Stomach smooth muscle (tissue), 2 donors: ENCODE results near the gene CRMP1.
A peak's percentile ranks its signal among the peaks of the same experiment; 100 is the strongest.

Experiments
- H3K27ac ChIP-seq: one replicate; pipeline ENCODE4 v1.7.0; 2013; ENCODE audit warnings: mild to moderate bottlenecking, low read length, inconsistent platforms
- H3K27me3 ChIP-seq, 2 donors: one replicate each; pipeline ENCODE4 v1.7.0; 2013; ENCODE audit warnings: low read length in 2 of 2; ENCODE audit not compliant: insufficient read depth in 2 of 2, control insufficient read depth in 1 of 2
- H3K36me3 ChIP-seq, 2 donors: one replicate each; pipeline ENCODE4 v1.7.0; 2013; ENCODE audit warnings: low read length in 2 of 2; ENCODE audit not compliant: control insufficient read depth in 2 of 2, insufficient read depth in 2 of 2
- H3K4me1 ChIP-seq: one replicate; pipeline ENCODE4 v1.7.0; 2013; ENCODE audit warnings: low read length; ENCODE audit not compliant: control insufficient read depth, insufficient read depth
- H3K4me3 ChIP-seq, 2 donors: one replicate each; pipeline ENCODE4 v1.7.0; 2013; ENCODE audit warnings: low read length in 2 of 2
- H3K9ac ChIP-seq, 2 donors: one replicate each; pipeline ENCODE4 v1.7.0; 2013; ENCODE audit warnings: low read length in 2 of 2, mild to moderate bottlenecking in 1 of 2
- H3K9me3 ChIP-seq, 2 donors: one replicate each; pipeline ENCODE4 v1.7.0; 2013; ENCODE audit warnings: low read length in 2 of 2; ENCODE audit not compliant: control insufficient read depth in 2 of 2
- donor health status: healthy.
- donor health status: Pancreatic carcinoma.

The CRMP1 gene

GRCh38 chr4:5893004-5893580 is at the start of gene CRMP1:
Gene CRMP1, minus strand, starts transcription at chr4:5893086. Its CDS starts 117 bp downstream, at chr4:5892969.
- H3K27me3 ChIP-seq: peaks cover 68 to 71% of the 10 kb centered on the region in 2 donors
- peaks cover 3 to 5% of the 10 kb centered on the region in 2 donors for H3K9me3 ChIP-seq
- no peak within 1 kb of the TSS for H3K27ac ChIP-seq
- H3K36me3 ChIP-seq: no peaks in the 10 kb centered on the region
- no peak within 1 kb of the TSS for H3K9ac ChIP-seq
- H3K4me1 ChIP-seq: peaks cover 10% of the 10 kb centered on the region
- peak within 1 kb of the TSS; percentile 40 to 44 for H3K4me3 ChIP-seq

GRCh38 chr4:5941601-5942000 is 48.7 kb upstream of the CRMP1 start:
- no peaks in the 10 kb centered on the region for H3K36me3 ChIP-seq
- peaks cover 3 to 5% of the 10 kb centered on the region in 2 donors for H3K9me3 ChIP-seq
- no peak overlapping the region for H3K9ac ChIP-seq
- no peak overlapping the region for H3K4me3 ChIP-seq
- H3K4me1 ChIP-seq: no peaks in the 10 kb centered on the region
- no peak overlapping the region for H3K27ac ChIP-seq
- H3K27me3 ChIP-seq: peaks cover 6 to 7% of the 10 kb centered on the region in 2 donors

GRCh38 chr4:5940470-5941203 is 47.8 kb upstream of the CRMP1 start:
- Histone ChIP-seq H3K27me3 (peaks cover 6 to 7% of the 10 kb centered on the region in 2 donors), H3K36me3 (no peaks in the 10 kb centered on the region), H3K4me3 (no peak overlapping the region), H3K4me1 (no peaks in the 10 kb centered on the region), H3K9ac (no peak overlapping the region), H3K9me3 (peaks cover 2 to 5% of the 10 kb centered on the region in 2 donors), H3K27ac (no peak overlapping the region)

- Histone ChIP-seq H3K4me3 (no peak overlapping the region), H3K9ac (no peak overlapping the region), H3K27ac (no peak overlapping the region), H3K36me3 (no peaks in the 10 kb centered on the region), H3K27me3 (peaks cover 15 to 23% of the 10 kb centered on the region in 2 donors), H3K4me1 (no peaks in the 10 kb centered on the region), H3K9me3 (no peaks in the 10 kb centered on the region)
Measured at GRCh38 chr4:5933996-5934831, 41.3 kb upstream of the CRMP1 start.

- Histone ChIP-seq H3K27ac (no peak overlapping the region), H3K9me3 (no peaks in the 10 kb centered on the region), H3K9ac (no peak overlapping the region), H3K4me3 (no peak overlapping the region), H3K36me3 (no peaks in the 10 kb centered on the region), H3K27me3 (peaks cover 15 to 26% of the 10 kb centered on the region in 2 donors), H3K4me1 (no peaks in the 10 kb centered on the region)
Measured at GRCh38 chr4:5933116-5933515, 40.2 kb upstream of the CRMP1 start.

- Histone ChIP-seq H3K4me1 (no peaks in the 10 kb centered on the region), H3K9me3 (no peaks in the 10 kb centered on the region), H3K27me3 (peaks cover 15 to 31% of the 10 kb centered on the region in 2 donors), H3K4me3 (no peak overlapping the region), H3K36me3 (no peaks in the 10 kb centered on the region), H3K9ac (no peak overlapping the region), H3K27ac (no peak overlapping the region)
Measured at GRCh38 chr4:5932035-5932568, 39.2 kb upstream of the CRMP1 start.

GRCh38 chr4:5931526-5931925 is 38.6 kb upstream of the CRMP1 start:
- H3K4me3 ChIP-seq: no peak overlapping the region
- no peak overlapping the region for H3K27ac ChIP-seq
- H3K9me3 ChIP-seq: no peaks in the 10 kb centered on the region
- H3K9ac ChIP-seq: no peak overlapping the region
- H3K36me3 ChIP-seq: no peaks in the 10 kb centered on the region
- H3K4me1 ChIP-seq: no peaks in the 10 kb centered on the region
- H3K27me3 ChIP-seq: peaks cover 15 to 32% of the 10 kb centered on the region in 2 donors

GRCh38 chr4:5930876-5931275 is 38.0 kb upstream of the CRMP1 start:
- Histone ChIP-seq H3K36me3 (no peaks in the 10 kb centered on the region), H3K27ac (no peak overlapping the region), H3K4me1 (no peaks in the 10 kb centered on the region), H3K4me3 (no peak overlapping the region), H3K27me3 (peaks cover 15 to 34% of the 10 kb centered on the region in 2 donors), H3K9me3 (no peaks in the 10 kb centered on the region), H3K9ac (no peak overlapping the region)

- H3K4me1 ChIP-seq: no peaks in the 10 kb centered on the region
- H3K36me3 ChIP-seq: no peaks in the 10 kb centered on the region
- no peak overlapping the region for H3K9ac ChIP-seq
- no peaks in the 10 kb centered on the region for H3K9me3 ChIP-seq
- H3K4me3 ChIP-seq: no peak overlapping the region
- H3K27ac ChIP-seq: no peak overlapping the region
- peaks cover 15 to 34% of the 10 kb centered on the region in 2 donors for H3K27me3 ChIP-seq
Measured at GRCh38 chr4:5930456-5930855, 37.6 kb upstream of the CRMP1 start.

GRCh38 chr4:5928844-5929420 is 36.0 kb upstream of the CRMP1 start:
- Histone ChIP-seq H3K9ac (no peak overlapping the region), H3K4me1 (no peaks in the 10 kb centered on the region), H3K27me3 (peaks cover 12 to 32% of the 10 kb centered on the region in 2 donors), H3K36me3 (no peaks in the 10 kb centered on the region), H3K4me3 (no peak overlapping the region), H3K9me3 (no peaks in the 10 kb centered on the region), H3K27ac (no peak overlapping the region)
